HUDEP-2 (cell line): ENCODE measurements around the gene SERPINH1.
A peak's percentile ranks its signal among the peaks of the same experiment; 100 is the strongest.

ENCODE experiments used
- DNase-seq, 76 experiments: peaks; one replicate each; lab custom pipeline; 2025; ENCODE audit not compliant: unreplicated experiment in 76 of 76; lab: John Stamatoyannopoulos, UW

SERPINH1 gene

GRCh38 chr11:75532200-75533048, 29.6 kb upstream of the SERPINH1 start:
- DNase-seq, result peak in 73 of 76 experiments; percentile 16 to 91 (median 75)

- peak in 17 of 76 experiments; percentile 33 to 85 (median 66) for DNase-seq
Observed at GRCh38 chr11:75533896-75534258, 28.2 kb upstream of the SERPINH1 start.

- peak in 75 of 76 experiments; percentile 67 to 98 (median 92) for DNase-seq
Observed at GRCh38 chr11:75534259-75535069, 27.6 kb upstream of the SERPINH1 start.

- DNase-seq, result peak in 75 of 76 experiments; percentile 39 to 94 (median 81)
Observed at GRCh38 chr11:75535071-75535470, 27.0 kb upstream of the SERPINH1 start.

GRCh38 chr11:75536786-75537641, 25.0 kb upstream of the SERPINH1 start:
- DNase-seq, result peak in 1 of 76 experiments; percentile 7

- DNase-seq, result no peak
Observed at GRCh38 chr11:75537740-75538139, 24.3 kb upstream of the SERPINH1 start.

GRCh38 chr11:75538150-75538942, 23.7 kb upstream of the SERPINH1 start:
- DNase-seq, result no peak

- DNase-seq, result no peak
Observed at GRCh38 chr11:75539459-75540334, 22.4 kb upstream of the SERPINH1 start.

GRCh38 chr11:75541193-75542087, 20.6 kb upstream of the SERPINH1 start:
- DNase-seq, result peak in 1 of 76 experiments; percentile 22

GRCh38 chr11:75542088-75542438, 20.0 kb upstream of the SERPINH1 start:
- no peak for DNase-seq

GRCh38 chr11:75543806-75544205, 18.2 kb upstream of the SERPINH1 start:
- peak in 74 of 76 experiments; percentile 37 to 90 (median 78) for DNase-seq

GRCh38 chr11:75547177-75547576, 14.9 kb upstream of the SERPINH1 start:
- no peak for DNase-seq

- peak in 48 of 76 experiments; percentile 9 to 63 (median 45) for DNase-seq
Observed at GRCh38 chr11:75547617-75548058, 14.4 kb upstream of the SERPINH1 start.

- DNase-seq, result no peak
Observed at GRCh38 chr11:75548595-75549272, 13.3 kb upstream of the SERPINH1 start.

GRCh38 chr11:75549370-75549958, 12.6 kb upstream of the SERPINH1 start:
- DNase-seq, result no peak

- no peak for DNase-seq
Observed at GRCh38 chr11:75553182-75553581, 8.9 kb upstream of the SERPINH1 start.

GRCh38 chr11:75553889-75554257, 8.2 kb upstream of the SERPINH1 start:
- no peak for DNase-seq
